Breast epithelium (tissue), 3 donors: ENCODE data around the gene REXO2.

ENCODE experiments used
- POLR2AphosphoS5 ChIP-seq, 3 donors: sonication (generic); formaldehyde crosslinking; IDR thresholded peaks; one replicate each; pipeline ENCODE4 v1.6.1; 2017; ENCODE audit warnings: antibody characterized with exemption in 3 of 3
- TF ChIP-seq, protein P1 (sequence below), 3 donors: fragments of 450-650 bp; IDR thresholded peaks; one replicate each; pipeline ENCODE4 v1.5.1; 2016 to 2017; ENCODE audit warnings: antibody characterized with exemption in 3 of 3, mild to moderate bottlenecking in 3 of 3, moderate library complexity in 3 of 3

DNA sequence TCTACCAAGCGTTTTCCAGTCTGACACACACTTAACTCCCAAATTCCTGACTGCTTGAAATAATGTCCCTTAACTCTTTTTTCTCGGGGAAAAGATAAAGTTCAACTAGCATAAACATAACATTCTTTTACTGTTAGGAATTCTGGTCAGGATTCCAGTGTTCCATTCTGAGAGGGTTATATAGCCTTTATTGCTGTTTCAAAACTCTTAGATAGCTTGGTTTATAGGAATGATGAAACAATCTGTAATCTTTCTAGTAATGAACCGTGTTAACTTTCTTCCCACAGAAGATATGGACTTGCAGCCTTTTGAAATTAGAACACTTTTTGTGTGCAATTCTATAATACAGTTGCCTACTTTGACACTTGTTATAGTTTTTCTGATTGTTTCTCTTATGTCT, 8.6 kb downstream of the REXO2 start:
- TF ChIP-seq, protein P1, sequence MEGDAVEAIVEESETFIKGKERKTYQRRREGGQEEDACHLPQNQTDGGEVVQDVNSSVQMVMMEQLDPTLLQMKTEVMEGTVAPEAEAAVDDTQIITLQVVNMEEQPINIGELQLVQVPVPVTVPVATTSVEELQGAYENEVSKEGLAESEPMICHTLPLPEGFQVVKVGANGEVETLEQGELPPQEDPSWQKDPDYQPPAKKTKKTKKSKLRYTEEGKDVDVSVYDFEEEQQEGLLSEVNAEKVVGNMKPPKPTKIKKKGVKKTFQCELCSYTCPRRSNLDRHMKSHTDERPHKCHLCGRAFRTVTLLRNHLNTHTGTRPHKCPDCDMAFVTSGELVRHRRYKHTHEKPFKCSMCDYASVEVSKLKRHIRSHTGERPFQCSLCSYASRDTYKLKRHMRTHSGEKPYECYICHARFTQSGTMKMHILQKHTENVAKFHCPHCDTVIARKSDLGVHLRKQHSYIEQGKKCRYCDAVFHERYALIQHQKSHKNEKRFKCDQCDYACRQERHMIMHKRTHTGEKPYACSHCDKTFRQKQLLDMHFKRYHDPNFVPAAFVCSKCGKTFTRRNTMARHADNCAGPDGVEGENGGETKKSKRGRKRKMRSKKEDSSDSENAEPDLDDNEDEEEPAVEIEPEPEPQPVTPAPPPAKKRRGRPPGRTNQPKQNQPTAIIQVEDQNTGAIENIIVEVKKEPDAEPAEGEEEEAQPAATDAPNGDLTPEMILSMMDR (IDR thresholded peaks at IDR 0.05) = no peak
- no peak for TF ChIP-seq POLR2AphosphoS5 (IDR thresholded peaks at IDR 0.05)
